Activated T-helper 9 cell treated with anti-CD3 and anti-CD28 coated beads, Interleukin-2, amount 50 U/mL, for 16 hours (primary cell): ENCODE results near the gene KDF1.

Experiments
- DNase-seq: peaks from one replicate; pipeline ENCODE4 v3.0.0-alpha.2; 2020; ENCODE audit warnings: low read depth

The KDF1 gene

GRCh38 chr1:26959722-26960624 lies at the start of gene KDF1:
Gene KDF1, minus strand, starts transcription at chr1:26960468. Its CDS starts 8,088 bp downstream, at chr1:26952380.
- DNase-seq: peak; percentile 36

GRCh38 chr1:27009601-27010197 lies 49.4 kb upstream of the KDF1 start:
- DNase-seq: no peak

- no peak for DNase-seq
Observed at GRCh38 chr1:27007909-27008582, 47.8 kb upstream of the KDF1 start.

- DNase-seq: no peak
Observed at GRCh38 chr1:27006683-27007082, 46.4 kb upstream of the KDF1 start.

GRCh38 chr1:27005648-27006496 lies 45.6 kb upstream of the KDF1 start:
- DNase-seq: no peak

- DNase-seq: no peak
Observed at GRCh38 chr1:27005166-27005530, 44.9 kb upstream of the KDF1 start.

GRCh38 chr1:27004471-27005165 lies 44.4 kb upstream of the KDF1 start:
- DNase-seq: no peak

GRCh38 chr1:27003745-27004470 lies 43.6 kb upstream of the KDF1 start:
- no peak for DNase-seq

- DNase-seq: no peak
Observed at GRCh38 chr1:27001570-27002360, 41.5 kb upstream of the KDF1 start.

- no peak for DNase-seq
Observed at GRCh38 chr1:27000817-27001460, 40.7 kb upstream of the KDF1 start.

GRCh38 chr1:27000090-27000816 lies 40.0 kb upstream of the KDF1 start:
- no peak for DNase-seq

- no peak for DNase-seq
Observed at GRCh38 chr1:26999440-26999987, 39.2 kb upstream of the KDF1 start.

- no peak for DNase-seq
Observed at GRCh38 chr1:26998429-26999300, 38.4 kb upstream of the KDF1 start.

- no peak for DNase-seq
Observed at GRCh38 chr1:26996665-26997064, 36.4 kb upstream of the KDF1 start.

GRCh38 chr1:26996024-26996423 lies 35.8 kb upstream of the KDF1 start:
- no peak for DNase-seq

GRCh38 chr1:26994787-26995517 lies 34.7 kb upstream of the KDF1 start:
- DNase-seq: no peak
